ENCODE measurements around the gene IFI30. TPM values are rescaled to one million over a fixed set of nuclear protein-coding genes. Genes with fewer than 3 reads are reported as not detected.
A peak's percentile ranks its signal among the peaks of the same experiment; 100 is the strongest.
"Not testable (repeated sequence)": the region's sequence is repeated elsewhere in the genome, so short reads cannot be mapped to it uniquely, and the experiment has no call there.

Gene IFI30
- total RNA-seq, 1 donor from 2014 or later, result not detected

- no peaks in the 10 kb centered on the region for H3K9me3 Mint-ChIP-seq (ENCODE audit: unreplicated experiment)
- TF ChIP-seq CTCF (IDR thresholded peaks at IDR 0.05), result no peak
- H3K27me3 Mint-ChIP-seq (ENCODE audit: unreplicated experiment), result no peaks in the 10 kb centered on the region
- peak overlapping the region; percentile 38 for H3K4me3 Mint-ChIP-seq (ENCODE audit: unreplicated experiment)
- peaks cover 56% of the 10 kb centered on the region for H3K4me1 Mint-ChIP-seq (ENCODE audit: unreplicated experiment)
- DNase-seq (ENCODE audit: extremely low spot score, unreplicated experiment), result no peak
- peak overlapping the region; percentile 67 for H3K27ac Mint-ChIP-seq (ENCODE audit: unreplicated experiment)
- H3K36me3 Mint-ChIP-seq (ENCODE audit: unreplicated experiment), result no peaks in the 10 kb centered on the region
These were observed 17.3 kb upstream of the IFI30 start for GRCh38 chr19:18156268-18156667.

GRCh38 chr19:18156841-18157464 lies 16.7 kb upstream of the IFI30 start:
- Mint-ChIP-seq H3K9me3 (ENCODE audit: unreplicated experiment) (no peaks in the 10 kb centered on the region), H3K27ac (ENCODE audit: unreplicated experiment) (peak overlapping the region; percentile 67), H3K27me3 (ENCODE audit: unreplicated experiment) (no peaks in the 10 kb centered on the region), H3K4me1 (ENCODE audit: unreplicated experiment) (peaks cover 54% of the 10 kb centered on the region), H3K4me3 (ENCODE audit: unreplicated experiment) (no peak overlapping the region), H3K36me3 (ENCODE audit: unreplicated experiment) (no peaks in the 10 kb centered on the region)
- peak; percentile 93 for DNase-seq (ENCODE audit: extremely low spot score, unreplicated experiment)
- no peak for TF ChIP-seq CTCF (IDR thresholded peaks at IDR 0.05)

GRCh38 chr19:18157465-18158063 lies 16.0 kb upstream of the IFI30 start:
- peak overlapping the region; percentile 67 for H3K27ac Mint-ChIP-seq (ENCODE audit: unreplicated experiment)
- no peaks in the 10 kb centered on the region for H3K27me3 Mint-ChIP-seq (ENCODE audit: unreplicated experiment)
- H3K4me3 Mint-ChIP-seq (ENCODE audit: unreplicated experiment), result no peak overlapping the region
- H3K9me3 Mint-ChIP-seq (ENCODE audit: unreplicated experiment), result no peaks in the 10 kb centered on the region
- H3K36me3 Mint-ChIP-seq (ENCODE audit: unreplicated experiment), result no peaks in the 10 kb centered on the region
- DNase-seq (ENCODE audit: extremely low spot score, unreplicated experiment), result no peak
- H3K4me1 Mint-ChIP-seq (ENCODE audit: unreplicated experiment), result peaks cover 48% of the 10 kb centered on the region
- TF ChIP-seq CTCF (IDR thresholded peaks at IDR 0.05), result no peak

- Mint-ChIP-seq H3K4me1 (ENCODE audit: unreplicated experiment) (peaks cover 48% of the 10 kb centered on the region), H3K36me3 (ENCODE audit: unreplicated experiment) (peaks cover 4% of the 10 kb centered on the region), H3K9me3 (ENCODE audit: unreplicated experiment) (no peaks in the 10 kb centered on the region), H3K4me3 (ENCODE audit: unreplicated experiment) (no peak overlapping the region), H3K27ac (ENCODE audit: unreplicated experiment) (no peak overlapping the region), H3K27me3 (ENCODE audit: unreplicated experiment) (no peaks in the 10 kb centered on the region)
- TF ChIP-seq CTCF (IDR thresholded peaks at IDR 0.05), result no peak
- DNase-seq (ENCODE audit: extremely low spot score, unreplicated experiment), result no peak
These were observed 15.1 kb upstream of the IFI30 start for GRCh38 chr19:18158467-18158866.

GRCh38 chr19:18159059-18159616 lies 14.5 kb upstream of the IFI30 start:
- not testable (repeated sequence) for H3K4me3 Mint-ChIP-seq (ENCODE audit: unreplicated experiment); H3K27me3 Mint-ChIP-seq (ENCODE audit: unreplicated experiment); H3K36me3 Mint-ChIP-seq (ENCODE audit: unreplicated experiment); H3K9me3 Mint-ChIP-seq (ENCODE audit: unreplicated experiment); H3K27ac Mint-ChIP-seq (ENCODE audit: unreplicated experiment); DNase-seq (ENCODE audit: extremely low spot score, unreplicated experiment)
- peaks cover 44% of the 10 kb centered on the region for H3K4me1 Mint-ChIP-seq (ENCODE audit: unreplicated experiment)
